B cell (primary cell): ENCODE measurements around the gene FAU. TPM values are rescaled to one million over a fixed set of nuclear protein-coding genes. Genes with fewer than 3 reads are reported as not detected.

ENCODE experiments used
- ATAC-seq: fragments of 200-7000 bp; cut with Tn5 transposase; one replicate; pipeline ENCODE4 v1.10.0; 2021; ENCODE audit warnings: low read depth, mild to moderate bottlenecking, moderate number of reproducible peaks, moderate library complexity
- CTCF ChIA-PET: fragments of 350-600 bp; sonication (Branson Sonifier 250); formaldehyde crosslinking; loops from one replicate; lab custom pipeline; 2021; ENCODE audit warnings: antibody characterized with exemption, inconsistent platforms; lab: Charles Lee
- POLR2A ChIA-PET: fragments of 350-600 bp; sonication (Branson Sonifier 250); formaldehyde crosslinking; loops from one replicate; lab custom pipeline; 2021; ENCODE audit warnings: antibody characterized with exemption; lab: Charles Lee
- DNase-seq: peaks from one replicate; pipeline ENCODE4 v3.0.0; 2013
- H2AFZ ChIP-seq: 2 replicates; pipeline ENCODE4 v1.6.1; 2012; ENCODE audit warnings: mild to moderate bottlenecking, low read depth, low read length; ENCODE audit not compliant: insufficient read depth, poor library complexity, severe bottlenecking
- H3K27ac ChIP-seq, 2 donors: 1 replicate in 1 of 2; 2 replicates in 1 of 2; pipeline ENCODE4 v1.5.1; 2012 to 2013; ENCODE audit warnings: low read length in 2 of 2, mild to moderate bottlenecking in 2 of 2, moderate library complexity in 1 of 2
- H3K27me3 ChIP-seq, 4 experiments: fragments of 200-600 bp in 1 of 4; sonication (generic) in 1 of 4; replicated peaks in 1 of 4; 1 replicate in 2 of 4; 2 replicates in 2 of 4; pipeline versions ENCODE4 v1.6.1 to v1.7.0; 2013 to 2016; ENCODE audit warnings: low read length in 3 of 4, mild to moderate bottlenecking in 2 of 4, mixed read lengths in 1 of 4, moderate library complexity in 1 of 4; ENCODE audit not compliant: insufficient read depth in 4 of 4, control insufficient read depth in 3 of 4; ENCODE audit errors: control extremely low read depth in 1 of 4
- H3K36me3 ChIP-seq, 2 experiments: replicated peaks in 1 of 2; 1 replicate in 1 of 2; 2 replicates in 1 of 2; pipeline versions ENCODE4 v1.6.1 to v1.7.1; 2013; ENCODE audit warnings: low read length in 1 of 2; ENCODE audit not compliant: insufficient read depth in 2 of 2, control insufficient read depth in 1 of 2; ENCODE audit errors: control extremely low read depth in 1 of 2, extremely low read depth in 1 of 2
- H3K4me1 ChIP-seq, 2 donors: fragments of 200-600 bp in 1 of 2; sonication (generic) in 1 of 2; 1 replicate in 1 of 2; 2 replicates in 1 of 2; pipeline versions ENCODE4 v1.5.1 to v1.6.1; 2013 to 2017; ENCODE audit warnings: low read length in 2 of 2; ENCODE audit not compliant: control insufficient read depth in 2 of 2, insufficient read depth in 2 of 2
- H3K4me2 ChIP-seq: replicated peaks from 2 replicates; pipeline ENCODE3; 2012; ENCODE audit warnings: mild to moderate bottlenecking, low read depth, low read length; ENCODE audit not compliant: poor library complexity, severe bottlenecking
- H3K4me3 ChIP-seq, 5 experiments: fragments of 200-600 bp in 1 of 5; sonication (generic) in 1 of 5; 1 replicate in 3 of 5; 2 replicates in 2 of 5; pipeline versions ENCODE4 v1.5.1 to v1.7.0; 2011 to 2016; ENCODE audit warnings: low read length in 4 of 5, mild to moderate bottlenecking in 4 of 5, low read depth in 2 of 5, control low read depth in 1 of 5, moderate library complexity in 1 of 5; ENCODE audit not compliant: insufficient read depth in 1 of 5; ENCODE audit errors: control extremely low read depth in 1 of 5, extremely low read depth in 1 of 5
- H3K79me2 ChIP-seq: fragments of 200-600 bp; sonication (generic); one replicate; pipeline ENCODE4 v1.6.0; 2016; ENCODE audit warnings: low read length; ENCODE audit not compliant: control insufficient read depth, insufficient read depth
- H3K9ac ChIP-seq: fragments of 200-600 bp; sonication (generic); 2 replicates; pipeline ENCODE4 v1.6.1; 2017; ENCODE audit warnings: mild to moderate bottlenecking, low read length, moderate library complexity
- H3K9me3 ChIP-seq, 3 donors: one replicate each; pipeline versions ENCODE4 v1.6.1 to v1.7.1; 2013; ENCODE audit warnings: low read length in 2 of 3; ENCODE audit not compliant: control insufficient read depth in 2 of 3, insufficient read depth in 1 of 3; ENCODE audit errors: control extremely low read depth in 1 of 3
- H4K20me1 ChIP-seq: 2 replicates; pipeline ENCODE4 v1.6.0; 2012; ENCODE audit warnings: mild to moderate bottlenecking, low read length; ENCODE audit not compliant: insufficient read depth, control insufficient read depth, poor library complexity, severe bottlenecking
- H3K27ac Mint-ChIP-seq: one replicate; pipeline ENCODE4 v1.8.0; 2021; ENCODE audit warnings: mixed read lengths
- H3K27me3 Mint-ChIP-seq: one replicate; pipeline ENCODE4 v1.8.0; 2021; ENCODE audit warnings: mixed read lengths
- H3K4me1 Mint-ChIP-seq: one replicate; pipeline ENCODE4 v1.8.0; 2021; ENCODE audit warnings: mixed read lengths
- H3K4me3 Mint-ChIP-seq: one replicate; pipeline ENCODE4 v1.8.0; 2021; ENCODE audit warnings: mixed read lengths
- H3K9me3 Mint-ChIP-seq: one replicate; pipeline ENCODE4 v1.8.0; 2022; ENCODE audit warnings: mixed read lengths; ENCODE audit not compliant: insufficient read depth
- CTCF ChIP-seq: fragments of 200-600 bp; IDR thresholded peaks from one replicate; pipeline ENCODE4 v1.8.0; 2022; ENCODE audit warnings: antibody characterized with exemption, mild to moderate bottlenecking
- EZH2 ChIP-seq: IDR thresholded peaks from 2 replicates; pipeline ENCODE4 v1.6.1; 2012; ENCODE audit warnings: borderline replicate concordance, low read depth, mild to moderate bottlenecking, moderate library complexity, low read length; ENCODE audit not compliant: insufficient read depth, poor library complexity, severe bottlenecking
- WGBS: methylation state at CpG from one replicate; pipeline ENCODE4 v1.1.5; 2013; ENCODE audit warnings: missing lambda C conversion rate; ENCODE audit not compliant: insufficient coverage; 5-methylcytosine and 5-hydroxymethylcytosine counted together
- intact Hi-C: fragments of 100-400 bp; cut with micrococcal nuclease; formaldehyde crosslinking; loops from one replicate; pipeline ENCODE4 v1.10.0; 2022
- polyA plus RNA-seq: library from polyadenylated mRNA; depleted of rRNA; stranded (reverse); fragments of >200 nt; gene quantifications from 2 replicates; pipeline ENCODE4 v1.2.3, GENCODE V29; 2012
- total RNA-seq, 2 donors: library from RNA; stranded (reverse); fragments of 120-200 nt in 1 of 2; gene quantifications; 1 replicate in 1 of 2; 2 replicates in 1 of 2; pipeline versions ENCODE4 v1.2.3 to v1.2.4, GENCODE V29; 2013 to 2022

FAU gene
- total and polyA plus RNA-seq, 2 donors (not counting 1 experiment from before 2014, with no cell fraction given) = 1,318 to 1,559 TPM

GRCh38 chr11:65126624-65127274 lies 4.8 kb upstream of the FAU start:
- Histone ChIP-seq H3K4me2 (no peak overlapping the region), H3K4me3 (no peak overlapping the region), H4K20me1 (peaks cover 70% of the 10 kb centered on the region), H3K9ac (no peak overlapping the region), H3K9me3 (no peaks in the 10 kb centered on the region), H3K27me3 (no peaks in the 10 kb centered on the region), H3K27ac (peak overlapping the region in 1 of 2 donors; percentile 7), H3K36me3 (peaks cover 3 to 77% of the 10 kb centered on the region in 2 experiments), H3K79me2 (peaks cover 77% of the 10 kb centered on the region), H2AFZ (no peak overlapping the region), H3K4me1 (peaks cover 34 to 53% of the 10 kb centered on the region in 2 donors)
- DNase-seq (peak; percentile 8), ATAC-seq (no peak)
- Mint-ChIP-seq H3K4me3 (no peak overlapping the region), H3K27ac (peak overlapping the region; percentile 15), H3K9me3 (no peaks in the 10 kb centered on the region), H3K4me1 (peaks cover 47% of the 10 kb centered on the region), H3K27me3 (no peaks in the 10 kb centered on the region)
- CTCF ChIA-PET = interaction anchor here (4.4 kb wide), 1 partner anchor 15 kb away, joined by 20 read pairs; the partner anchor contains the start of gene TM7SF2
- WGBS = 74% methylated on average over 4 of the region's 6 CpGs
- POLR2A ChIA-PET = interaction anchor here (0.5 kb wide), 1 partner anchor 19 kb away, joined by 3 read pairs; no protein-coding TSS in a partner anchor
- TF ChIP-seq EZH2 = no peak
- TF ChIP-seq CTCF = no peak
- intact Hi-C loops = no loop called here
